Thoracic aorta (tissue), 2 donors: Measurements from ENCODE around the gene UIMC1. TPM values are rescaled to one million over a fixed set of nuclear protein-coding genes. Genes with fewer than 3 reads are reported as not detected.
"Not testable (repeated sequence)": the region's sequence is repeated elsewhere in the genome, so short reads cannot be mapped to it uniquely, and the experiment has no call there.

Experiments
- ATAC-seq: fragments of 150-250 bp; one replicate; pipeline ENCODE4 v1.8.0; 2017; ENCODE audit warnings: low read depth; ENCODE audit not compliant: insufficient number of reproducible peaks, low FRiP score
- DNase-seq: peaks from one replicate; pipeline ENCODE4 v3.0.0-alpha.2; 2020; ENCODE audit warnings: low spot score
- H3K27ac ChIP-seq, 2 donors: fragments of 200-600 bp; sonication (generic); 1 replicate in 1 of 2; 2 replicates in 1 of 2; pipeline ENCODE4 v1.5.1; 2016; ENCODE audit warnings: mild to moderate bottlenecking in 2 of 2, moderate library complexity in 2 of 2
- H3K27me3 ChIP-seq: fragments of 200-600 bp; sonication (generic); replicated peaks from 2 replicates; pipeline ENCODE4 v1.6.0; 2016; ENCODE audit warnings: mild to moderate bottlenecking; ENCODE audit not compliant: insufficient read depth
- H3K36me3 ChIP-seq: fragments of 200-600 bp; sonication (generic); one replicate; pipeline ENCODE4 v1.5.1; 2016
- H3K4me1 ChIP-seq, 2 donors: fragments of 200-600 bp; sonication (generic); 1 replicate in 1 of 2; 2 replicates in 1 of 2; pipeline versions ENCODE4 v1.5.1 to v1.6.0; 2016; ENCODE audit warnings: low read depth in 2 of 2, mild to moderate bottlenecking in 1 of 2; ENCODE audit not compliant: control insufficient read depth in 1 of 2
- H3K4me3 ChIP-seq: fragments of 200-600 bp; sonication (generic); 2 replicates; pipeline ENCODE4 v1.5.1; 2016; ENCODE audit warnings: mild to moderate bottlenecking
- H3K9me3 ChIP-seq: fragments of 200-600 bp; sonication (generic); 2 replicates; pipeline ENCODE4 v1.5.1; 2016
- total RNA-seq, 2 donors: library from RNA; depleted of rRNA; stranded (reverse); fragments of >200 nt; gene quantifications; one replicate each; pipeline versions ENCODE4 v1.1.0 to v1.2.3, GENCODE V29; 2016
- TF ChIP-seq, protein P1 (sequence below): fragments of 200-600 bp; sonication (generic); IDR thresholded peaks from one replicate; pipeline ENCODE4 v1.5.1; 2019; ENCODE audit warnings: antibody characterized with exemption

Gene UIMC1
- total RNA-seq, 2 donors from 2014 or later = 27.3 to 40.9 TPM

DNA sequence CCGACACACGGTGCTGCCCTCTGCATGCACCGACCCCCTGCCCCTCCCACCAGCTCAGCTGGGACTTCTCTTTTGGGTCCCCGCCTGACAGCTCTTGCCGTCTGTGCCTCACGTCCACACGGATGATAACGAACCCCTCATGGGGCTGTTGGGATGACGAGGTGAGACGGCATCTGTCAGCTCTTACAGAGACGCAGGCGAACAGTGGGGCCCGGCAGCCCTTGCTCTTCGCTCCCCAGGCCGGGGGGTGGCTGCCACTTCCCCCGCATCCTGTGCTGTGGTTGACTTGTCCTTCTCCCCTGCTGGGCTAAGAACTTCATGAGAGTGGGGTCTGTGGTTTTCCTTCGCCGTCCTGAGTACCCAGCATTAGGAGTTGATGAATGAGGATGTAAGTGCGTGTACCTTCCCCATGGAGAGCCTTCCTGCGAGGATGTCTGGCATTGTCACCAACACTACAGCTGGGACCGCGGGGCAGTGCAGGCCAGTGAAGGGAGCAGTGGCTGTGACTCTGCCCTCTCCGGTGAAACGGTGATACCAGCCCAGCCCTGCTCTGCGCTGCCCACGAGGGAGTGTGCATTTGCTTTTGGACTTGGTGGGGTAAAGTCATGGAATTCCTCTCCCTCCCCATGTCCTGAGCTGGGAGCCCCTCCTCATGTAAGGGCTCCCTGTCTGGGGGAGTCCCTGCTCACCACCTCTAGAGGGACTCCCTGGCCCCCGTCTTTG is 130.6 kb downstream of the UIMC1 start:
- H3K27me3 ChIP-seq = no peaks in the 10 kb centered on the region
- ATAC-seq (no peak), DNase-seq (no peak)
- H3K4me3 ChIP-seq = no peak overlapping the region
- no peak overlapping the region for H3K27ac ChIP-seq
- TF ChIP-seq, protein P1, sequence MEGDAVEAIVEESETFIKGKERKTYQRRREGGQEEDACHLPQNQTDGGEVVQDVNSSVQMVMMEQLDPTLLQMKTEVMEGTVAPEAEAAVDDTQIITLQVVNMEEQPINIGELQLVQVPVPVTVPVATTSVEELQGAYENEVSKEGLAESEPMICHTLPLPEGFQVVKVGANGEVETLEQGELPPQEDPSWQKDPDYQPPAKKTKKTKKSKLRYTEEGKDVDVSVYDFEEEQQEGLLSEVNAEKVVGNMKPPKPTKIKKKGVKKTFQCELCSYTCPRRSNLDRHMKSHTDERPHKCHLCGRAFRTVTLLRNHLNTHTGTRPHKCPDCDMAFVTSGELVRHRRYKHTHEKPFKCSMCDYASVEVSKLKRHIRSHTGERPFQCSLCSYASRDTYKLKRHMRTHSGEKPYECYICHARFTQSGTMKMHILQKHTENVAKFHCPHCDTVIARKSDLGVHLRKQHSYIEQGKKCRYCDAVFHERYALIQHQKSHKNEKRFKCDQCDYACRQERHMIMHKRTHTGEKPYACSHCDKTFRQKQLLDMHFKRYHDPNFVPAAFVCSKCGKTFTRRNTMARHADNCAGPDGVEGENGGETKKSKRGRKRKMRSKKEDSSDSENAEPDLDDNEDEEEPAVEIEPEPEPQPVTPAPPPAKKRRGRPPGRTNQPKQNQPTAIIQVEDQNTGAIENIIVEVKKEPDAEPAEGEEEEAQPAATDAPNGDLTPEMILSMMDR = no peak
- no peaks in the 10 kb centered on the region for H3K4me1 ChIP-seq
- H3K9me3 ChIP-seq = no peaks in the 10 kb centered on the region
- no peaks in the 10 kb centered on the region for H3K36me3 ChIP-seq

DNA sequence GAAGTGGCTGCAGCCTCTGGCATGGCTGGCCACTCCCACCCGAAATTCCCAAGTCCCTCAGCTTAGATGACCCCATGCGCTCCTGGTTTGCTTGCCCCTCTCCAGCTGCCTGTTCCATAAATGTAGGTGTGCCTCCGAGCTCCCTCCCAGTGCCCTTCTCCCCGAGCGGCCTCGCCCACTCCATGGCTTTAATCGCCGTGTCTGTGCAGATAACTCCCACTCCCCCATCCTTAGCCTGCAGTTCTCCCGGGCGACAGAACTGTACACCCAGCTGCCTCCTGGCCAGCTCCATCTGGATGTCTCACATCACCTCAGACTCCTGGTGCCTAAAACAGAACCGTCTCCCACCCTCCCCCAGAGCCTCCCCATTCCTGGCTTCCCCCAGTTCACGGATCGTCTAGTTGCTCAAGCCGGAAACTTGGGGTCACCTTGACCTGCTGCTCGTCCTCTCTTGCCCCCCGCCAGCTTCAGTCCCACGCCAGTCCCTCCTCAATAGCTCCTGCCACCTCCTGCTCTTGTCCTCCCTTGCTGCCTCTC is 131.5 kb downstream of the UIMC1 start:
- H3K27me3 ChIP-seq = no peaks in the 10 kb centered on the region
- ATAC-seq = no peak

DNA sequence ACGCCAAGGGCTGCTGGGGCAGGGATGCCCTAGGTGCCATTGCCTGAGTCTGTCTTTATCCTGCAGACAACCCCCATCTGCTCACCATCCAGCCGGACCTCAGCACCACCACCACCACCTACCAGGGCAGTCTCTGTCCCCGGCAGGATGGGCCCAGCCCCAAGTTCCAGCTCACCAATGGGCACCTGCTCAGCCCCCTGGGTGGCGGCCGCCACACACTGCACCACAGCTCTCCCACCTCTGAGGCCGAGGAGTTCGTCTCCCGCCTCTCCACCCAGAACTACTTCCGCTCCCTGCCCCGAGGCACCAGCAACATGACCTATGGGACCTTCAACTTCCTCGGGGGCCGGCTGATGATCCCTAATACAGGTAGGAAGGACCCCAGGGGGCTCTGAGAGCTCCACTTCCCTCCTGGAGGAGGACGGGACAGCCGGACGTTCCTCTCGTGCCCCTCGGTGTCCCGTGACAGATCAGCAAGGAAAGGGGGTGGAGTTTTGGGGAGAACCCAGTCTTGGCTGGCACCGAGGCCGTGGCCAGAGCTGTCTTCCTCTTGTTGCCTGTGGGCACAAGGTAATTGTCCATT is 132.3 kb downstream of the UIMC1 start:
- Histone ChIP-seq H3K27ac (no peak overlapping the region), H3K27me3 (no peaks in the 10 kb centered on the region), H3K36me3 (no peaks in the 10 kb centered on the region), H3K4me3 (no peak overlapping the region), H3K9me3 (no peaks in the 10 kb centered on the region), H3K4me1 (no peaks in the 10 kb centered on the region)
- TF ChIP-seq, protein P1 = no peak
- DNase-seq (no peak), ATAC-seq (no peak)

More for the DNA sequence above, 131.5 kb downstream of the UIMC1 start:
- Histone ChIP-seq H3K36me3 (no peaks in the 10 kb centered on the region), H3K4me3 (no peak overlapping the region), H3K9me3 (no peaks in the 10 kb centered on the region), H3K27ac (no peak overlapping the region), H3K4me1 (no peaks in the 10 kb centered on the region)
- no peak for DNase-seq
- TF ChIP-seq, protein P1 = no peak

DNA sequence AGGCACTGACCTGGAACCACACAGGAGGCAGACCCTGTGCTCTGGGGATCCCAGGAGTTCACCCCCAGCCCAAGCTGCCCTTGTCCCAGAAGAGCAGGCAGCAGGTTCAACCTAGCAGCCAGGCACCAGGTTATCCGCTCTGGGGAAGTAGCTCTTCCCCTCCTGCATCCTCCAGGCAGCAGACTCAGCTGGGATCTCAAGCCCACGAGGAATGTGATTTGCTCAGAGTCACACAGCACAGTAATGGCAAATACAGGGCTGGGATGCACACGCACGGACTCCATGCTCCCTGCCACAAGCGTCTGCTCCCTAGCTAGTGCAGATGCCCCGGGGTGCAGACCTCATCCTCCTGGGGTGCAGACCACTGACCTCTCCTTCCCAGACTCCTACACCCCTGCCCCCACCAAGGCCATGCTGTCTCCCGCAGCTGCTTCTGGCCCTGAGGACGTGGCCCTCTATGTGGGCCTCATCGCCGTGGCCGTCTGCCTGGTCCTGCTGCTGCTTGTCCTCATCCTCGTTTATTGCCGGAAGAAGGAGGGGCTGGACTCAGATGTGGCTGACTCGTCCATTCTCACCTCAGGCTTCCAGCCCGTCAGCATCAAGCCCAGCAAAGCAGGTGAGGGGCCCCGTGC is 132.9 kb downstream of the UIMC1 start:
- Histone ChIP-seq H3K27me3 (no peaks in the 10 kb centered on the region), H3K4me3 (no peak overlapping the region), H3K36me3 (no peaks in the 10 kb centered on the region), H3K9me3 (no peaks in the 10 kb centered on the region), H3K27ac (no peak overlapping the region), H3K4me1 (no peaks in the 10 kb centered on the region)
- DNase-seq = no peak
- TF ChIP-seq, protein P1 = no peak
- ATAC-seq = no peak

DNA sequence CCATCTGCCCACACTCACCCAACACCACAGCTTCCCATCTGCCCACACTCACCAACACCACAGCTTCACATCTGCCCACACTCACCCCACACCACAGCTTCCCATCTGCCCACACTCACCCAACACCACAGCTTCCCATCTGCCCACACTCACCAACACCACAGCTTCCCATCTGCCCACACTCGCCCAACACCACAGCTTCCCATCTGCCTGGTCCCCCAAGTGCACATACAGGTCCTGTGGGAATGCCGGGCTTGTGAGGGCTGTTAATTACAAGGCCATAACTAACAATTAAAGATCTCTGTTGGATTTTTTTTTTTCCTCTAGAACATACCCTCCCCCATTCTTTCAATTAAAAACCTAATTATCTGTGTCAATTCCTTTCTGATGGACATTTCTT is 133.6 kb downstream of the UIMC1 start:
- not testable (repeated sequence) for H3K4me3 ChIP-seq, H3K36me3 ChIP-seq, H3K9me3 ChIP-seq, ATAC-seq, H3K27me3 ChIP-seq, H3K27ac ChIP-seq, DNase-seq, H3K4me1 ChIP-seq

DNA sequence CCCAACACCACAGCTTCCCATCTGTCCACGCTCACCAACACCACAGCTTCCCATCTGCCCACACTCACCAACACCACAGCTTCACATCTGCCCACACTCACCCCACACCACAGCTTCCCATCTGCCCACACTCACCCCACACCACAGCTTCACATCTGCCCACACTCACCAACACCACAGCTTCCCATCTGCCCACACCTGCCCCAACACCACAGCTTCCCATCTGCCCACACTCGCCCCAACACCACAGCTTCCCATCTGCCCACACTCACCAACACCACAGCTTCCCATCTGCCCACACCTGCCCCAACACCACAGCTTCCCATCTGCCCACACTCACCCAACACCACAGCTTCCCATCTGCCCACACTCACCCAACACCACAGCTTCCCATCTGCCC is 134.0 kb downstream of the UIMC1 start:
- not testable (repeated sequence) for ATAC-seq, H3K27me3 ChIP-seq, DNase-seq

DNA sequence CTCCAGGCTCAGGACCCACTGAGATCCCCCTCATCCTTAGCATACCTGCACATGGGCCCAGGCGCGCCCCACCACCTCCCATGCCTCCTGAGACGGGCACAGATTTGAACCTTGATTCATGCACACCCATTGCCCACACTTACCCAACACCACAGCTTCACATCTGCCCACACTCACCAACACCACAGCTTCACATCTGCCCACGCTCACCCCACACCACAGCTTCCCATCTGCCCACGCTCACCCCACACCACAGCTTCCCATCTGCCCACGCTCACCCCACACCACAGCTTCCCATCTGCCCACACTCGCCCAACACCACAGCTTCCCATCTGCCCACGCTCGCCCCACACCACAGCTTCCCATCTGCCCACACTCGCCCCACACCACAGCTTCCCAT is 135.9 kb downstream of the UIMC1 start:
- H3K4me1 ChIP-seq, H3K27ac ChIP-seq, H3K27me3 ChIP-seq, H3K4me3 ChIP-seq, H3K9me3 ChIP-seq, ATAC-seq, DNase-seq, H3K36me3 ChIP-seq: not testable (repeated sequence)

More for the DNA sequence above, 134.0 kb downstream of the UIMC1 start:
- not testable (repeated sequence) for H3K9me3 ChIP-seq, H3K36me3 ChIP-seq, H3K27ac ChIP-seq, H3K4me3 ChIP-seq, H3K4me1 ChIP-seq
